ENCODE results near the gene MX2.

MX2 gene

DNA sequence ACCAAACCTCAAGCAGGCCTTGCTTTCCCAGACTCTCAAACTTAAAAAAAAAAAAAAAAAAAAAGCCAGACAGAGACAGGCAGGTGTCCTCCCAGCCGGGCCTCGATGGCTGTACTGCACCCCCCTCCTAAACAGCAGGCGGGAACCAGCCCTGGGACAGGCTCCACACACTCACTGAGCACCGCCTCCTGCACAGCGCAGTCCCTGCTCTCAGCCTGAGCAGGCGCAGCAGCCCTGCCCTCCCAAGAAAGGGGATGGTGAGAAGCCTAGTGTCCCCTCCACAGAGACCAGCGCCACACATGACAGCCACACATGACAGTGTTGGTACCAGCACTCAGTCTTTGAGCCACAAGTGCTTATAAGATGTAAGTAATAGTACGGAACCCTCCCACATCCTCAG, 11.9 kb downstream of the MX2 start:
- Histone ChIP-seq H3K4me1 (ENCODE audit: control insufficient read depth in 1 of 2, insufficient read depth in 1 of 2, low read depth in 1 of 2, low read length in 1 of 2) (peaks cover 23 to 37% of the 10 kb centered on the region in 2 experiments), H3K9me3 (no peaks in the 10 kb centered on the region), H3K27me3 (no peaks in the 10 kb centered on the region), H3K36me3 (peaks cover 75% of the 10 kb centered on the region), H3K4me3 (ENCODE audit: low read depth in 1 of 2, low read length in 1 of 2) (no peak overlapping the region), H3K27ac (no peak overlapping the region)
- TF ChIP-seq, protein P1, sequence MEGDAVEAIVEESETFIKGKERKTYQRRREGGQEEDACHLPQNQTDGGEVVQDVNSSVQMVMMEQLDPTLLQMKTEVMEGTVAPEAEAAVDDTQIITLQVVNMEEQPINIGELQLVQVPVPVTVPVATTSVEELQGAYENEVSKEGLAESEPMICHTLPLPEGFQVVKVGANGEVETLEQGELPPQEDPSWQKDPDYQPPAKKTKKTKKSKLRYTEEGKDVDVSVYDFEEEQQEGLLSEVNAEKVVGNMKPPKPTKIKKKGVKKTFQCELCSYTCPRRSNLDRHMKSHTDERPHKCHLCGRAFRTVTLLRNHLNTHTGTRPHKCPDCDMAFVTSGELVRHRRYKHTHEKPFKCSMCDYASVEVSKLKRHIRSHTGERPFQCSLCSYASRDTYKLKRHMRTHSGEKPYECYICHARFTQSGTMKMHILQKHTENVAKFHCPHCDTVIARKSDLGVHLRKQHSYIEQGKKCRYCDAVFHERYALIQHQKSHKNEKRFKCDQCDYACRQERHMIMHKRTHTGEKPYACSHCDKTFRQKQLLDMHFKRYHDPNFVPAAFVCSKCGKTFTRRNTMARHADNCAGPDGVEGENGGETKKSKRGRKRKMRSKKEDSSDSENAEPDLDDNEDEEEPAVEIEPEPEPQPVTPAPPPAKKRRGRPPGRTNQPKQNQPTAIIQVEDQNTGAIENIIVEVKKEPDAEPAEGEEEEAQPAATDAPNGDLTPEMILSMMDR (IDR thresholded peaks at IDR 0.05): no peak

DNA sequence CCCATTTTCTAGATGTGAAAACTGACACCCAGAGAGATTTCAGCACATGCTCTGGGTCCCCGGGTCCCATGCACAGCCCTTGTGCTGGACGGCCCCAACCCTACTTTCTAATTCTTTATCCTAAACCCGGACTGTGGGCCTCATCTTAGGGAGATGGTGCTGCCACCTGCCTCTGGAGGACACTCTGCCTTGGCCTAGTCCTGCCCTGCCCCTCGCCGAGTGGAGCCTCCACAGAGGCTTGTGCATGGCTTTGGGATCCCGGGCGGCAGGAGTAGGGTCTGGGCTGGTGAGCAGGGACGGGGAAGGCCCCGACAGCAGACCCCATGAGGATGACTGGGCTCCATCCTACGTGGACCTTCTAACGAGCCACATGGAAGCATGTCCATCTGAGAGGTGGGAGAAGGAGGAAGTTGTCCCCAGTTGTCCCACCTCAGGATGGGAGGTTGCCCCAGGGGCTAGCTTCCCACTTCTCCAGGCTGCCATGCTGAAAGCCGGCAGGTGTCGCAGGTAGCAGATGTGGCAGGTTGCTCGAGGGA, 12.4 kb downstream of the MX2 start:
- Histone ChIP-seq H3K9me3 (no peaks in the 10 kb centered on the region), H3K27me3 (no peaks in the 10 kb centered on the region), H3K4me3 (ENCODE audit: low read depth in 1 of 2, low read length in 1 of 2) (no peak overlapping the region), H3K36me3 (peaks cover 76% of the 10 kb centered on the region), H3K4me1 (ENCODE audit: control insufficient read depth in 1 of 2, insufficient read depth in 1 of 2, low read depth in 1 of 2, low read length in 1 of 2) (peaks cover 18 to 32% of the 10 kb centered on the region in 2 experiments), H3K27ac (no peak overlapping the region)
- TF ChIP-seq, protein P1 (IDR thresholded peaks at IDR 0.05): peak; percentile 9

DNA sequence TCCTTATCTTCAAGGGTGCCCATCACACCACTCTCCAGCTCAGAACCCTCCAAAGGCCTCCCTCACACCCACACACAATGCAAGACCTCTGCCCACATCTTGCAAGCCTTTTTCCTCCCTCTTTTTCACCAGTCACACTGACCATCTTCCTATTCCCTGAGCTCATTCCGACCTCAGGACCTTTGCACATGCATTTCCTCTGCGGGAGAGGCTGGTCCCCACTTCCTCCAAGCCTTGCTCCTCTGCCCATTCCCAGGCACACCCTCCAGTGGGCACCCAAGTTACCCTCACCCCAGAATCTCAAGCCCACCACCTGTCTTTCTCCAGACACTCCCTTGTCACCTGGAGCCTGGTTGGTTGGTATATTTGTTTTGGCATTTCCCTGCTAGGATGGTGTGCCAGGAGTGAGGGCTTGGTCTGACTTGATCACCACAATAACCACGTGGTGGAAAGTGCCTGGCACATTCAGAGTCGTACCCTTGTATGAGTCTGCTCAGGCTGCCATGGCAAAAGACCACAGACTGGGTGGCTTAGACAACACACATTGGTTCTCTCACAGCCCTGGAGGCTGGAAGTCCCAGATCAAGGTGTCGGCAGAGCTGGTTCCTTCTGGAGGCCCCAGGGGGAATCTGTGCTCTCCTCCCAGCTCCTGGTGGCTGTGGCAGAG, 13.2 kb downstream of the MX2 start:
- Histone ChIP-seq H3K36me3 (peaks cover 81% of the 10 kb centered on the region), H3K4me1 (ENCODE audit: control insufficient read depth in 1 of 2, insufficient read depth in 1 of 2, low read depth in 1 of 2, low read length in 1 of 2) (peaks cover 11 to 26% of the 10 kb centered on the region in 2 experiments), H3K27me3 (no peaks in the 10 kb centered on the region), H3K9me3 (no peaks in the 10 kb centered on the region), H3K27ac (peak overlapping the region; percentile 11), H3K4me3 (ENCODE audit: low read depth in 1 of 2, low read length in 1 of 2) (no peak overlapping the region)
- TF ChIP-seq, protein P1 (IDR thresholded peaks at IDR 0.05): no peak

DNA sequence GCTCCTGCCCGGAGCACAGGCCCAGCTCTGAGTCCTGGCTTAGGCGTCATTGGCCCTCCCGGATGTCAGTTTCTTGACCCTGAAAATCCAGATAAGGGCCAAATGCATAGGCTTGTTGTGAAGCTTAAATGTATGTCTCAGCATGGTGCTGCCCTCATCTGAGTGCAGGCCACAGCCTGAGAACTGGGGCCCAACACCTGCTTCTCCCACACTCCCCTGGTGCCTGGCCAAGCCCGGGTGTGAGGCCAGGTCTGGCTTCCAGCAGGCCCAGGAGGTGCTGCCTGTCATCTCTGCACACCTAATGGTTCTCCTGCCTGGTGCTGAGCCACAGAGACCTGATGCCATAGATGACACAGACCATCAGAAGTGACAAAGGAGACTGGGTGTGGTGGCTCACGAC, 14.0 kb downstream of the MX2 start:
- peak overlapping the region; percentile 26 for H3K27ac ChIP-seq
- TF ChIP-seq, protein P1 (IDR thresholded peaks at IDR 0.05): no peak
- no peak overlapping the region for H3K4me3 ChIP-seq (ENCODE audit: low read depth in 1 of 2, low read length in 1 of 2)
- no peaks in the 10 kb centered on the region for H3K9me3 ChIP-seq
- no peaks in the 10 kb centered on the region for H3K27me3 ChIP-seq
- peaks cover 82% of the 10 kb centered on the region for H3K36me3 ChIP-seq
- H3K4me1 ChIP-seq (ENCODE audit: control insufficient read depth in 1 of 2, insufficient read depth in 1 of 2, low read depth in 1 of 2, low read length in 1 of 2): peaks cover 3 to 17% of the 10 kb centered on the region in 2 experiments

DNA sequence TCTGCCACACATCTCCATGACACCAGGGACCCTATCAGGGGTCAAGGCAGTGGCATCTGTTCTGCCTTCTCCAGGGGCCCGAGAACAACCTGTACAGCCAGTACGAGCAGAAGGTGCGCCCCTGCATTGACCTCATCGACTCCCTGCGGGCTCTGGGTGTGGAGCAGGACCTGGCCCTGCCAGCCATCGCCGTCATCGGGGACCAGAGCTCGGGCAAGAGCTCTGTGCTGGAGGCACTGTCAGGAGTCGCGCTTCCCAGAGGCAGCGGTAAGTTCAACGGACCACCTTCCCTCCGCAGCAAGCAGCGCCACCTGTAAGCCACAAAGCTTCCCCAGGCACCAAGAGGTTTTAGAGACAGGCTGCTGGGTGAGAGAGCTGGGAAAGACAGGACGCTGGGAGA, 15.9 kb downstream of the MX2 start:
- Histone ChIP-seq H3K27ac (no peak overlapping the region), H3K9me3 (no peaks in the 10 kb centered on the region), H3K36me3 (peaks cover 97% of the 10 kb centered on the region), H3K4me3 (ENCODE audit: low read depth in 1 of 2, low read length in 1 of 2) (no peak overlapping the region), H3K4me1 (ENCODE audit: control insufficient read depth in 1 of 2, insufficient read depth in 1 of 2, low read depth in 1 of 2, low read length in 1 of 2) (no peaks in the 10 kb centered on the region), H3K27me3 (no peaks in the 10 kb centered on the region)
- TF ChIP-seq, protein P1 (IDR thresholded peaks at IDR 0.05): no peak
